ENCODE data around the gene TAF4B.

Gene TAF4B

DNA sequence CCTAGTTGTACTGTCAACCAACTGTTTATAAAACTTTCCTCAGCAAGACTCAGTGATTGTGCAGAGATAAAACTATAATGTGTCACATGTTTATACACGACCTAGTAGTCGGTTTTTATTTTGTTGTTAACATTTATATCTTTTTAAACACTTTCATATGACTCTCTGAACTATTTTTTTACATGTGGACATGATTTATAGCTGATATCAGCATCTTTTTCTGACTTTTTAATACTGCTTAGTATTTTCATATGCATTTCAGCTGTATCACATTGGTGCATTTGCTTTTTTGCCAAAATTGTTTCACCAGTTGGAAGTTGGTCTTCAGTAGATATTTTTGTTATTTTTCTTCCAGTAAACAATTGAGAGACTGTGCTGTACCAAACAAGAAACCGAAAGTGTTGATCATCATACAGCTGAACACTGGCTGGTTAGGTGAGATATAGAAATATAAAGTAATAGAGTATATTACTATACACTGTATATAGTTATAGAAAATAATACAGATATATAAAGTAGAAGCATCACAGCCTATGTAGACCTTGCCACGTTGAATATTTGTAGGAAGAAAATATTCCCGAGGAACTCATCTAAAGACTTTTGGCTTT, 167.9 kb downstream of the TAF4B start:
- DNase-seq = no peak

DNA sequence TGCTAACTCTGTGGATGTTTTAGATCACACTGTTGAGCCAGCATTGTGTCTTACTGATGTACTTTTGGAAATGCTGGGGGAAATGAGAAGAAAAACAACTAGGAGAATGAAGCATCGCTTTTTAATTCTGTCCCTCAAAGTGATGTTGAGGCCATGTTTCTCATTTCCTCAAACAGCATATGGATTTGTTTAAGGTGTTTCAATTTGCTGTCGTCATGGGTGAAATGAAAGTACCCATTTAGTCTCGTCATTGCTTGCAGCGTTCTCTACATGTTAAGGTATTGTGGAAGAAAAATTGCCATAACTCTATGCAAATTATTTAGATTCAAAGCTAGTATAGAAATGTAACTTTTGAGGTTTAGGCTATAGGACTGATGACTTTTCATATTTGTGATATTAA, 170.8 kb downstream of the TAF4B start:
- no peak for DNase-seq

GRCh38 chr18:26403491-26403890, 177.2 kb downstream of the TAF4B start:
- DNase-seq = no peak

DNA sequence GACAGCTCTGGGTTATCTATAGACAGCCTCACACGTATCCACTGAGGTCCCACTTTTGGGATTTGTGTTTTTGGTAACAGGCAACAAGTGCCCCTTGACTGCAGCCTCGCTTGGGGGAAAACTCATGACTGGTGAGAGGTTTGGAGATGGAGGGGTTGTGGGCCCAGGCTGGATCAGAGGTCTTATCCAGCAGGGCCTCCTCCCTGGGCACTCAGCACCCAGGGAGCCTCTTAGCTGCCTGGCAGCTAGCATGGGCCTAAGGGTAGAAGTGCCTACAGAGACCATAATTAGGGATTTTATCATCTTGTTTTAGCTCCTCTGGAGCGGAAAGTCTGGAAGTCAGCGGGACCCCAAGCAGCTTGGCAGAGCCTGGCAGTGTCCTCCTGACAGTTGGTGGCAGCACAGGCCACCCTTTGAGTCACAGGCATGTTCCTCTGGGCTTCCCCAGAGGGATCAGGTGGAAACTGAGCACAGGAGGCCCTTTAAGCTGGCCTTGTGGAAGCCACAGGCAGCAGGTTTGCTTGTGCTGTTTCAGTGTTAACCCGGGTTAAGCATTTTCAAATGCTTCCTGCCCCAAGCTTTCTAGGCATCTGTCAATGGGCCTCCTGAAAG, 179.1 kb downstream of the TAF4B start:
- no peak for DNase-seq

DNA sequence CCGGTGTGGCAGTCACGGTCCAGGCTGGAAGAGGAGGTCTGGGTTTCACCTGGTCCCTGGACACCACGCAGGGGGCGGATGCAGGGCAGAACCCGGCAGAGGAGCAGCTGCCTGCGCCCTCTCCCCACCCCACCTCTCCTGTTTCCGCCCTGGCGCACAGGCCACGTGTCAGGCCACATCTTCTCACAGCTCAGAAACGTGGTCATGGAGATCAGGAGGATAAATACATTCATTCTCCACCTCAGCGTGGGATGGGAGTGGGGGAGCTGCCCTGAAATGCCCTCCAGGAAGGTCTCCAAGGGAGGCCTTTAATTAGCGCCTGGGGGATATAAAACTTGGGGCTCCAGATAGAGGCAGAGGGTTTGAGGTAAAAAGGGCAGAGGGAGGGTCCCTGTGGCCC, 180.1 kb downstream of the TAF4B start:
- DNase-seq = no peak

- DNase-seq = no peak
Measured at GRCh38 chr18:26406854-26407517, 180.7 kb downstream of the TAF4B start.

DNA sequence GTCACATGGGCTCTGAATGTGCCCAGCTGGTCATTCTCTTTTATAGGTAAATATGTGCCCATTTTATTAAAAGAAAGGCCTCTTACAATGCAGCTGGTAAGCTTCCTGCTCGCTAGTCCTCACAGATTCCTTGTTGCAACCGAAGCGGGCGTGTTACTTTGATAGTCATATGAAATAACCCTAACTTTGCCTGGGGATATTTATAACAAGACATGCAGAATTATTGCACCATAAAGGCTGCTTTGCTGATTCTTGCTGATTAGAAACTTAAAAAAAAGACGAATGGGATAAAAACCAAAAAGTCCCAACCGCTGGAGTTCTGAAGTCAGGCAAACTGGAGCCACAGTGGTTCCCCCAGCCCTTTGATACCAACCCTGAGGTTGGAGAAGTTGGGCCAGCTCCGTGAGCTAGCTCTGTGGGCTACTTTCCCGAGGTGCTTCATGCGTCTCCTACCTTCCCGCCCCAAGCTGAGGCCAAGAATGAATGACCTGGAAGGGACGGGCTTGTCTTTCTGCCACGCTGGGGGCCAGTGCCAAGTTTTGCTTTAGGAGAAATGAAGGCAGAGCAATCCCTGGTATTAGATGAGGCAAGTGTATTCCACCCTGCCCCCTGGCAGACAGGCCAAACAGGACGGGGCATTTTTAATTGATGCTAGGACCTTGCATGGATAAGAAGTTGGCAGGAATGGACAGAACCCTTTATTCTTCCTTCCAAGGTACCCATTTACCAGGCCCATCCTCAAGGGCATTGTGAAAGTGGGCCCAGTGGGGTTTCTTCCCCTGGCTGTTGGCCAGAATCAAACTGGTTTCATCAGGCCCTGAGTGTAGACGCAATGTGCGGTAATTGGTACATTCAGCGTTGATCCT, 181.7 kb downstream of the TAF4B start:
- DNase-seq = no peak

DNA sequence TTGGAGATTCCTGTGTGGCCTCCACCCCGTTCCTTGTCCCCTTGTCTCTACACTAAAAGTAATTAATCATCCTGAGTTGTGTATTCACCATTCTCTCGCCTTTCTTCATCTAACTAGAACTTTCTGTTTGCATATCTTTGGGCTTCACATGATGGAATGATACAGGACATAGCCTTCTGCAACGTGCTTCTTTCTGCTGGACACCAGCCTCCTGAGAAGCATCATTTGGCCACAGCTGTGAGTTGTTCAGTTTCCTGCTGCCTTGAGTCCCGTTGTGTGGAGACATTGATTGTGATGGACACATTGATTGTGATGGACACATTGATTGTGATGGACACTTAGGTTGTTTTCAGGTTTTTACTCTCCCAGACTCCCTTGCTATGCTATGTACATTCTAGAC, 182.8 kb downstream of the TAF4B start:
- DNase-seq = no peak

DNA sequence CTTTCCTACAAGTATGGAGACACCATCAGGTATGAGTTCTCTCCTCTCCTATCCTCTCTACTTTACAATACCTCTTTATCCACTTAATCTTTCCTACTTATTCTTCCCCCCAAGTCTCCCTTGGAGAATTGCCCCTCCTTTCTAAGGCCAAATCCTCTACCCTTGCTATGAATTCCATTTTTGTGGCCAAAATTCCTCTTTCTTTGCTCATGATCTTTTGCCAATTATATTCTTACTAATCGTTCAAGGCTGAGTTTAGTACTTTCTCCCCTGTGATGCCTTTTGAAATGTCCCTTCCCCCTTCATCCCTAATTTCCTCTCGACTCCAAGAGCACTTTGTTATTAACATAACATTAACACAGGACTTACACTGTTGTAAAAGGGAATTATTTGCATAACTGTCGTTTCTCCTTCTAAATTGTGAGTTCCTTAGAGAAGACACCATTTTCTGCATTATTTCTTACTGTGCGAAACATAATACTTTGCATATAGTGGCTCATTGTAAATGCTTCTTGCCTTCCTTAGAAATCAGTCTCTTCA, 188.7 kb downstream of the TAF4B start:
- DNase-seq = no peak

GRCh38 chr18:26415631-26416030, 189.4 kb downstream of the TAF4B start:
- DNase-seq = no peak

DNA sequence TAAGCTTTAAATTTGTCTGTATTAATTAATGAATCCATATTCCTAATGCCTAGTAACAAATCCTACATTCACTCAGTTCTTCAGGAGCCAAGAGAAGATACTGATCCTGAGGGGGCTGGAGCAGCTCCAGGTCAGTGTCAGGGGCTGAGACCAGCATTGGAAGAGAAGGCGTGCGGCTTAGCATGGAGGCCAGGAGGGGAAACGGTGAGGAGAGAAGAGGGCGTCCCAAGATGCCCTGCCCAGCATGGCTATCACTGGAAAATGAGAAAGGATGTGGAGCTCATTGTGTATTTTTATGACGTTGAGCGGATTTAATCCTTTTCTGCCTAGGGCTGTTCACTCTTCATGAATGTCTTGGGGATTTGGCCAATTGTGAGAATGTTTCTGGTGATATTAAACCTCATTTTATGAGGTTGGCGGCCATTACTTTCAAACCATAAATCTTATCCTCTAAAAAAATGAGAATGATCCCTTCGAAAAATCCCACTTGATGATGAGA, 190.5 kb downstream of the TAF4B start:
- DNase-seq = no peak

DNA sequence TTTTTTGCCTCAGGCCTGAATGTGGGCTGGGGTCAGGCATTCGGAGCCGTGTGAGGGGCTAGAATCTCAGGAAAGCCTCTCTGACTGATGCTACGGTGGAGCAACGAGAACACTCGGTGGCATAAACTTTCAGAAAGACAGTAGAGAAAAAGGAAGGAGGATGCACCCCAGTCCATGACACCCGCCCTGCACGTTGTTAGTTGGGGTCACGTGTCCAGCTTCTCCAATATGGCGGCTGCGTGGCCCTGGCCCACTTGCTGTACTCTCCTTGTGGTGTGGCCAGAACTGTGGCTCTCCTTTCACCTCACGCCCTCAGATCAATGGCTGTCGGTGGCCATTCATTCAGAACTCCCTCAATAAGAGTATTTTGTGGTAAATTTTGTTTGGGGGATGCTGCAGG, 190.9 kb downstream of the TAF4B start:
- no peak for DNase-seq

- no peak for DNase-seq
Measured at GRCh38 chr18:26418225-26418624, 192.0 kb downstream of the TAF4B start.

DNA sequence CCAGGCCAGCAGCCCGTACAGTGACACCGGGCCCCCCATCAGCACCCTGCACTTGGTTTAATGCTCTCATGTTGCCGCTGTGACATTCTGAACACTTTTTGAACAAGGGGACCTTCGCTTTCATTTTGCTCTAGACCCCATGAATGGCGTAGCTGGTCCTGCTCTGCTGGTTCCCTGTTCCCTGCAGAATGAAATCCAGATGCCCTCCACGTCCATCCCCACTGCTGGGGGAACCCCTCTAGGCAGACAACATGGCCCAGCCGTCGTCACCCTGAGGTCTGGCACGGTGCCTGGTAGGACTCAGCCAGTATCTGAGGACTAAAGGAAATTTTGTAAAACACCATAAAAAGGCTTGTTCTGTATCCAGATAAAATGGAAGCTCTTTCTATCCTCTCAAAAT, 193.5 kb downstream of the TAF4B start:
- DNase-seq = no peak

DNA sequence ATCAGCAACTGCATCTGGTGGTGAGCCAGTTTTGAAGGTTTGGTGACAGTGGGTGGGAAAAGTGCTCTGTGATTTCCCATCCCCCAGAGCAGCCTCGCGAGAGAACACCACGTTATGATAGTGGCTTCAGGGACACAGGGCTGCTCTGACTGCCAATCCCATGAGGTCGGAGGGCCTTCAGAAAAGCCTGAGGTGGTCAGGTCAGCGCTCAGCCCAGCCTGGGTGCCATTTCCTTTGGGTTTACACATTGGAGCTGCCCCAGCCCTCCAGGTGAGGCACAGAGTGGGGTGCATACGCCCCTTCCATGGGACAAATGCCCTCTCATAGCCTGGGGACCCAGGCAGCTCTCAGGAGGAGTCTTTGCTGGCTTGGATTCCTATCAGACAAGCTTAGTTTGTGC, 195.3 kb downstream of the TAF4B start:
- no peak for DNase-seq

GRCh38 chr18:26421931-26422330, 195.7 kb downstream of the TAF4B start:
- DNase-seq = no peak

DNA sequence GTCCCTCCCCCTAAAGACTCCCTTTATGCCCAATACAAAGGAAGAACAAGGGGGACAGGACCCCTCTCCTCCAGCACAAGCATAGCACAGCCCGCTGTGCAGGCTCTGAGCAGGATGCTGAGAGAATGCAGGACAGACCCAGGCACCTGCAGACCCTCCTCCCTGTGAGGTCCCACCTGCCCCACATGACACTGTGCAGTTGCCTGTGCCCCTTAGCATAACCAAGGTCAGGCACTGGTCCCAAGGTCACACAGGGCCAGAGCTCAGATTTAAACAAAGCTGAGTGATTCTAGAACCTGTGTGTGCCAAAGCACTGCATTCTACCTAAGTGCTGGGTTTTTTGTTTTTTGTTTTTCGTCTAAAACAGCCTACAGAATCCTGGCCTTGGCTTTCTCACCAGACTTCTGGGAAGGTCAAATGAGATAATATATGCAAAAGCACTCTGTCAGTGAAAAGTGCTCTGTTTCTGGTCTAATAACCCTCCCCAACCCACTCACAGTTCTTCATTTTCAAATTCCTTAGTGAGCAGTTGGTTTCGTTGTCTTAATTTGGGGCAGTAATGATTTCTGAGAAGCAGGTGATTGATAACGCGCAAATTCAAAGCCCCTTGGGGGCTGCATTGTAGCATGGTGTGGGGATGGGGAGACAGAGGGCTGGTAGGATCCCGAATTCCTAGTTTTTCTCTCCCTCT, 196.4 kb downstream of the TAF4B start:
- no peak for DNase-seq

GRCh38 chr18:26424428-26425147, 198.3 kb downstream of the TAF4B start:
- DNase-seq = no peak

DNA sequence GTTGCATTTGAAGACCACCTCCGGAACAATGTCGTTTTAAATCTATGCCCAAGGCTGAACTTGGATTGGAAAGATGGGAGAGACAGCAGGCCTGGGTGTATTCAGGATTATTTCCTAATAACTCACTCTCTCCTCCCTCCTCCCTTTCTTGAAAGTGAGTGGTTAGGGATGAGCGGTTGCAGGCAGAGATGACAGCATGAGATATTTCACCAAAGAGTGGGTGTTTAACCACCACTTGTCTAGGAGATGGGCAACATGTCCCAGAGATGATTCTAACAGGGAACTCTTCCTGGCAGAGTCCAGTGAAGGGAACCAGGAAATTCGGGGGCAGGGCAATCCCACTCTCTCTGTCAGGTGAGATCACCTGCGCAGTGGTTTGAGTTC, 198.9 kb downstream of the TAF4B start:
- no peak for DNase-seq

DNA sequence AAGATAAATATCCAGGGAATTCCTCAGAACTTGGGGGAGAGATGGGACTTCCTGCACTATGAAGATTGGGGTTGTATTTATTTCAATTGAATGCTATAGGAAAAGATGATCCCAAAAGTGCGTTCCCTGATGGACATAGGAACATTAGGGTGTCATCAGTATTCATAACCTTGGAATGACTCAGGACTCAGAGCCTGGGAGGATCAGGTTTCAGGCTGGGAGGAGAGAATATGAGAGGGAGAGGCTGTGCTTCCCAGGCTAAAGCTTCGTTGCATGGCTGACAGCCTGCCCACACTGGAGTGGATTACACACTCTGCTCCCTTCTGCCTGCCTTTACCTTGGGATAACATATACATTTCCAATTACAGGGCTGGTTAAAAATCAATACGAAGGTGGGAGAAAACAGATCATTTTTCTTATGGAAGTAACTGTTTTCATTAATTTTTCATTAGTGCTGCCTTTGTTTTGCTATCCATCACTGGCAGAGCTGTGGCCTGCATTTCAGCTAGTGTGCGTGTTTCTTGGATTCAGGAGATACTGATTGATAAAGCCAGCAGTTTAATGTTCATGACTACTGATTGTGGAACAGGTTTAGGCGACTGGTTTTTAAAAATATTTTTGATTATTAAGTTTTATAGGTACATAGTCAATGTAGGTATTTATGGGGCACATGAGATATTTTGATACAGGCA, 203.4 kb downstream of the TAF4B start:
- DNase-seq = no peak
